H1 (cell line): Measurements from ENCODE around the gene RBMS1.

Source experiments
- ATF2 ChIP-seq: IDR thresholded peaks from 2 replicates; pipeline ENCODE4 v1.6.1; 2012; ENCODE audit warnings: low read length, inconsistent platforms
- ATF3 ChIP-seq: IDR thresholded peaks from 2 replicates; pipeline ENCODE4 v1.6.1; 2011; ENCODE audit warnings: low read depth, mild to moderate bottlenecking, low read length; ENCODE audit not compliant: insufficient read depth
- CEBPB ChIP-seq: IDR thresholded peaks from 2 replicates; pipeline ENCODE4 v1.6.1; 2012; ENCODE audit warnings: low read depth, low read length
- CTCF ChIP-seq, 3 experiments: IDR thresholded peaks; 1 replicate in 2 of 3; 2 replicates in 1 of 3; pipeline versions ENCODE4 v1.5.1 to v1.6.1; 2011; ENCODE audit warnings: low read length in 3 of 3, mild to moderate bottlenecking in 3 of 3, inconsistent platforms in 2 of 3, low read depth in 1 of 3, moderate library complexity in 1 of 3; ENCODE audit not compliant: insufficient read depth in 1 of 3; ENCODE audit errors: control extremely low read depth in 1 of 3
- EGR1 ChIP-seq: IDR thresholded peaks from 2 replicates; pipeline ENCODE4 v1.6.1; 2011; ENCODE audit warnings: low read depth, low read length, borderline replicate concordance
- KDM1A ChIP-seq: fragments of 200-600, 300-600 bp; sonication (generic); IDR thresholded peaks from 2 replicates; pipeline ENCODE4 v1.7.1; 2016; ENCODE audit warnings: mild to moderate bottlenecking, low read length, borderline replicate concordance
- KDM5A ChIP-seq: fragments of 200-600 bp; IDR thresholded peaks from 2 replicates; pipeline ENCODE4 v1.7.1; 2012; ENCODE audit warnings: mild to moderate bottlenecking, low read length, inconsistent platforms, mixed read lengths
- MAFK ChIP-seq: IDR thresholded peaks from 2 replicates; pipeline ENCODE4 v1.6.1; 2012; ENCODE audit warnings: low read depth, mild to moderate bottlenecking, improper control_type of control experiment, low read length
- POLR2A ChIP-seq, 2 experiments: IDR thresholded peaks; 1 replicate in 1 of 2; 2 replicates in 1 of 2; pipeline ENCODE4 v1.6.1; 2011; ENCODE audit warnings: low read depth in 2 of 2, low read length in 2 of 2, mild to moderate bottlenecking in 2 of 2; ENCODE audit errors: control extremely low read depth in 1 of 2
- POLR2AphosphoS5 ChIP-seq: IDR thresholded peaks from 2 replicates; pipeline ENCODE4 v1.6.1; 2011; ENCODE audit warnings: low read depth, low read length
- POU5F1 ChIP-seq: IDR thresholded peaks from 2 replicates; pipeline ENCODE4 v1.6.1; 2011; ENCODE audit warnings: low read depth, mild to moderate bottlenecking, low read length, moderate library complexity
- RNF2 ChIP-seq: fragments of 200-900, 300-1000 bp; sonication (generic); IDR thresholded peaks from 2 replicates; pipeline ENCODE4 v1.7.1; 2016; ENCODE audit warnings: borderline replicate concordance, low read depth, mild to moderate bottlenecking, antibody characterized with exemption, low read length; ENCODE audit not compliant: poor library complexity, severe bottlenecking; ENCODE audit errors: missing control alignments
- SP2 ChIP-seq: IDR thresholded peaks from 2 replicates; pipeline ENCODE4 v1.6.1; 2012; ENCODE audit warnings: mild to moderate bottlenecking, low read length, inconsistent platforms
- USF2 ChIP-seq: IDR thresholded peaks from 2 replicates; pipeline ENCODE4 v1.6.1; 2011; ENCODE audit warnings: low read length, improper control_type of control experiment

- no peak for TF ChIP-seq CTCF (IDR thresholded peaks at IDR 0.05; ENCODE audit: control extremely low read depth in 1 of 3, insufficient read depth in 1 of 3, low read depth in 1 of 3, low read length in 3 of 3)
- TF ChIP-seq EGR1, result no peak
- TF ChIP-seq KDM1A, result no peak
- TF ChIP-seq KDM5A, result no peak
- no peak for TF ChIP-seq USF2
- TF ChIP-seq ATF3, result no peak
- no peak for TF ChIP-seq ATF2
- no peak for TF ChIP-seq MAFK
- no peak for TF ChIP-seq POLR2A (IDR thresholded peaks at IDR 0.05; ENCODE audit: control extremely low read depth in 1 of 2, low read depth in 2 of 2, low read length in 2 of 2)
- no peak for TF ChIP-seq CEBPB
- TF ChIP-seq RNF2, result no peak
- no peak for TF ChIP-seq POU5F1
- TF ChIP-seq SP2, result no peak
- no peak for TF ChIP-seq POLR2AphosphoS5
Measured at GRCh38 chr2:160505256-160505655, 11.6 kb upstream of the RBMS1 start.
